K562 (cell line): ENCODE data around the gene ZNF143. TPM values are rescaled to one million over a fixed set of nuclear protein-coding genes. Genes with fewer than 3 reads are reported as not detected.

Source experiments
- ADNP ChIP-seq: fragments of 200-800 bp; sonication (Bioruptor generic); IDR thresholded peaks from 2 replicates; pipeline ENCODE4 v1.6.1; 2016; ENCODE audit warnings: missing genetic modification characterization, missing compliant biosample characterization
- BRD4 ChIP-seq: fragments of 200-600 bp; sonication (generic); IDR thresholded peaks from 2 replicates; pipeline ENCODE4 v1.6.1; 2017; ENCODE audit warnings: inconsistent platforms
- CHCHD3 ChIP-seq: fragments of 250-450 bp; sonication (Bioruptor Pico); IDR thresholded peaks from 2 replicates; pipeline ENCODE4 v2.1.2; 2022; ENCODE audit warnings: mild to moderate bottlenecking
- CREB1 ChIP-seq, 2 experiments: sonication (generic) in 1 of 2; formaldehyde crosslinking in 1 of 2; IDR thresholded peaks; 2 replicates each; pipeline versions ENCODE4 v1.6.1 to v1.8.0; 2012 to 2022; ENCODE audit warnings: inconsistent platforms in 1 of 2, mild to moderate bottlenecking in 1 of 2, missing genetic modification reagents in 1 of 2, moderate library complexity in 1 of 2
- ERF ChIP-seq: fragments of 450-650 bp; formaldehyde crosslinking; IDR thresholded peaks from 2 replicates; pipeline ENCODE4 v1.4.0; 2020; ENCODE audit warnings: mild to moderate bottlenecking, mixed read lengths
- FOXJ2 ChIP-seq: fragments of 200-800 bp; sonication (Bioruptor generic); IDR thresholded peaks from 2 replicates; pipeline ENCODE4 v1.6.1; 2016; ENCODE audit warnings: missing genetic modification characterization, missing compliant biosample characterization
- IFI16 ChIP-seq: fragments of 250-450 bp; sonication (Bioruptor Pico); IDR thresholded peaks from 2 replicates; pipeline ENCODE4 v2.1.2; 2022; ENCODE audit warnings: mild to moderate bottlenecking, inconsistent platforms
- KLF6 ChIP-seq: fragments of 250-450 bp; sonication (Bioruptor Pico); IDR thresholded peaks from 2 replicates; pipeline ENCODE4 v1.4.0; 2020; ENCODE audit warnings: mild to moderate bottlenecking, moderate library complexity, borderline replicate concordance
- LEF1 ChIP-seq: fragments of 450-650 bp; IDR thresholded peaks from 2 replicates; pipeline ENCODE4 v1.6.1; 2016; ENCODE audit warnings: mild to moderate bottlenecking
- MYBL2 ChIP-seq, 2 experiments: fragments of 450-650 bp in 1 of 2; sonication (generic) in 1 of 2; formaldehyde crosslinking in 1 of 2; IDR thresholded peaks; 2 replicates each; pipeline versions ENCODE4 v1.6.1 to v1.8.1; 2017 to 2022; ENCODE audit warnings: borderline replicate concordance in 1 of 2, inconsistent platforms in 1 of 2, low read depth in 1 of 2, mild to moderate bottlenecking in 1 of 2, missing genetic modification reagents in 1 of 2, moderate library complexity in 1 of 2
- NELFE ChIP-seq: IDR thresholded peaks from 2 replicates; pipeline ENCODE4 v1.6.1; 2011; ENCODE audit warnings: mild to moderate bottlenecking; ENCODE audit not compliant: insufficient read depth, insufficient read length
- PCBP1 ChIP-seq: fragments of 200-400 bp; formaldehyde crosslinking; IDR thresholded peaks from 2 replicates; pipeline ENCODE4 v1.6.1; 2018; ENCODE audit warnings: mild to moderate bottlenecking, low read depth, low read length; ENCODE audit not compliant: poor library complexity, severe bottlenecking
- POLR2H ChIP-seq: IDR thresholded peaks from 2 replicates; pipeline ENCODE4 v1.6.1; 2016; ENCODE audit warnings: missing genetic modification characterization, low read depth, mild to moderate bottlenecking, control low read depth, missing compliant biosample characterization, moderate library complexity
- RB1 ChIP-seq: fragments of 450-650 bp; IDR thresholded peaks from 2 replicates; pipeline ENCODE4 v1.6.1; 2017; ENCODE audit warnings: low read depth, mild to moderate bottlenecking
- RBM34 ChIP-seq: fragments of 200-400 bp; formaldehyde crosslinking; IDR thresholded peaks from 2 replicates; pipeline ENCODE4 v1.6.1; 2018; ENCODE audit warnings: low read length, borderline replicate concordance; ENCODE audit not compliant: insufficient read depth
- RCOR1 ChIP-seq, 2 experiments: IDR thresholded peaks; 2 replicates each; pipeline ENCODE4 v1.6.1; 2012; ENCODE audit warnings: low read depth in 2 of 2, low read length in 2 of 2, borderline replicate concordance in 1 of 2, improper control_type of control experiment in 1 of 2
- RFX5 ChIP-seq: IDR thresholded peaks from 2 replicates; pipeline ENCODE4 v1.6.1; 2011; ENCODE audit warnings: low read depth, mild to moderate bottlenecking, improper control_type of control experiment, low read length
- SIN3B ChIP-seq: fragments of 450-650 bp; IDR thresholded peaks from 2 replicates; pipeline ENCODE4 v1.6.1; 2017; ENCODE audit warnings: low read depth, mild to moderate bottlenecking, moderate library complexity
- SIX5 ChIP-seq, 2 experiments: IDR thresholded peaks; 2 replicates each; pipeline ENCODE4 v1.6.1; 2011; ENCODE audit warnings: low read length in 2 of 2, borderline replicate concordance in 1 of 2, low read depth in 1 of 2, mild to moderate bottlenecking in 1 of 2, moderate library complexity in 1 of 2; ENCODE audit not compliant: insufficient read depth in 1 of 2
- SLC30A9 ChIP-seq: fragments of 250-450 bp; sonication (Bioruptor Pico); IDR thresholded peaks from 2 replicates; pipeline ENCODE4 v1.8.0; 2022; ENCODE audit warnings: mild to moderate bottlenecking, moderate library complexity
- ZBTB1 ChIP-seq: sonication (generic); formaldehyde crosslinking; IDR thresholded peaks from 2 replicates; pipeline ENCODE4 v1.8.1; 2023; ENCODE audit warnings: missing genetic modification reagents, low read depth, mild to moderate bottlenecking, borderline replicate concordance
- ZNF184 ChIP-seq: sonication (generic); formaldehyde crosslinking; IDR thresholded peaks from 2 replicates; pipeline ENCODE4 v1.5.0; 2020; ENCODE audit warnings: missing genetic modification reagents
- ZNF354B ChIP-seq: fragments of 250-450 bp; sonication (Bioruptor Pico); IDR thresholded peaks from 2 replicates; pipeline ENCODE4 v1.4.0; 2020
- ZNF75A ChIP-seq: fragments of 450-650 bp; formaldehyde crosslinking; IDR thresholded peaks from 2 replicates; pipeline ENCODE4 v1.4.0; 2020; ENCODE audit warnings: mild to moderate bottlenecking
- polyA plus RNA-seq, 8 experiments: library from polyadenylated mRNA; depleted of rRNA in 4 of 8; stranded (reverse) in 5 of 8; unstranded in 3 of 8; fragments of >200 nt; fragmentation: Nextera tagmentation in 2 of 8; fragmentation: Illumina TruSeq in 1 of 8; extraction: Ambion mirVana in 2 of 8; extraction: Trizol in 1 of 8; gene quantifications; 2 replicates each; pipeline versions ENCODE4 v1.2.1 to v1.2.3, GENCODE V29; 2011 to 2014; ENCODE audit warnings: inconsistent platforms in 1 of 8, missing spikeins in 1 of 8
- total RNA-seq, 7 experiments: library from RNA; depleted of rRNA in 6 of 7; stranded (reverse); fragments of >200 nt in 6 of 7; fragmentation: Illumina TruSeq in 2 of 7; extraction: Trizol in 2 of 7; gene quantifications; 2 replicates each; pipeline versions ENCODE4 v1.2.1 to v1.2.3, GENCODE V29; 2011 to 2021; ENCODE audit warnings: low replicate concordance in 1 of 7
- TF ChIP-seq, protein P1 (sequence below): fragments of 250-450 bp; sonication (Bioruptor Pico); IDR thresholded peaks from 2 replicates; pipeline ENCODE4 v1.8.0; 2021; ENCODE audit warnings: moderate library complexity, mild to moderate bottlenecking, inconsistent platforms
- TF ChIP-seq, protein P2 (sequence below), 2 experiments: fragments of 250-450 bp in 1 of 2; fragments of 450-650 bp in 1 of 2; sonication (Bioruptor Pico) in 1 of 2; IDR thresholded peaks; 2 replicates each; pipeline versions ENCODE4 v1.6.1 to v1.8.0; 2016 to 2021; ENCODE audit warnings: mild to moderate bottlenecking in 2 of 2, moderate library complexity in 2 of 2, missing compliant biosample characterization in 1 of 2, missing genetic modification characterization in 1 of 2

Gene ZNF143
- total and polyA plus RNA-seq, 9 of the 15 experiments (the other 6 are each of a cell fraction or from before 2014, with no cell fraction given): 18.4 to 58.5 (median 27.1) TPM

GRCh38 chr11:9460322-9461062, at the start of gene ZNF143 (continued):
- TF ChIP-seq, protein P1, sequence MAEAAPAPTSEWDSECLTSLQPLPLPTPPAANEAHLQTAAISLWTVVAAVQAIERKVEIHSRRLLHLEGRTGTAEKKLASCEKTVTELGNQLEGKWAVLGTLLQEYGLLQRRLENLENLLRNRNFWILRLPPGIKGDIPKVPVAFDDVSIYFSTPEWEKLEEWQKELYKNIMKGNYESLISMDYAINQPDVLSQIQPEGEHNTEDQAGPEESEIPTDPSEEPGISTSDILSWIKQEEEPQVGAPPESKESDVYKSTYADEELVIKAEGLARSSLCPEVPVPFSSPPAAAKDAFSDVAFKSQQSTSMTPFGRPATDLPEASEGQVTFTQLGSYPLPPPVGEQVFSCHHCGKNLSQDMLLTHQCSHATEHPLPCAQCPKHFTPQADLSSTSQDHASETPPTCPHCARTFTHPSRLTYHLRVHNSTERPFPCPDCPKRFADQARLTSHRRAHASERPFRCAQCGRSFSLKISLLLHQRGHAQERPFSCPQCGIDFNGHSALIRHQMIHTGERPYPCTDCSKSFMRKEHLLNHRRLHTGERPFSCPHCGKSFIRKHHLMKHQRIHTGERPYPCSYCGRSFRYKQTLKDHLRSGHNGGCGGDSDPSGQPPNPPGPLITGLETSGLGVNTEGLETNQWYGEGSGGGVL (CRISPR knock-in tag): no peak
- TF ChIP-seq ZNF75A (no peak), POLR2H (tag) (0 out of 2 replicates have a peak, but pooled peaks have one; percentile 63), PCBP1 (no peak), LEF1 (peak; percentile 57), KLF6 (CRISPR knock-in tag) (peak; percentile 87; the same call in 1 of the 2 replicates), RCOR1 (IDR thresholded peaks at IDR 0.05; ENCODE audit: borderline replicate concordance in 1 of 2, low read depth in 2 of 2, low read length in 2 of 2) (peak in 1 of 2 experiments; percentile 22; a peak in 1 of 4 replicates), ZNF184 (no peak), FOXJ2 (tag) (peak; percentile 45; the same call in 1 of the 2 replicates), CHCHD3 (peak; percentile 37; the same call in 1 of the 2 replicates), CREB1 (IDR thresholded peaks at IDR 0.05) (peak; percentile 96), CREB1 (CRISPR knock-in tag; IDR thresholded peaks at IDR 0.05) (peak; percentile 95), NELFE (no peak), ZNF354B (CRISPR knock-in tag) (no peak), MYBL2 (IDR thresholded peaks at IDR 0.05; ENCODE audit: low read depth) (no peak; the same call in 1 of the 2 replicates), MYBL2 (CRISPR knock-in tag; IDR thresholded peaks at IDR 0.05; ENCODE audit: borderline replicate concordance) (no peak), BRD4 (peak; percentile 80), IFI16 (CRISPR knock-in tag) (no peak), RBM34 (no peak), SLC30A9 (CRISPR knock-in tag) (no peak), SIN3B (no peak), RFX5 (no peak; the same call in 1 of the 2 replicates), RB1 (peak; percentile 91), ADNP (tag) (no peak), SIX5 (IDR thresholded peaks at IDR 0.05; ENCODE audit: borderline replicate concordance in 1 of 2, insufficient read depth in 1 of 2, low read depth in 1 of 2, low read length in 2 of 2) (peak; percentile 43 to 55; a peak in 2 of 4 replicates), ZBTB1 (CRISPR knock-in tag) (no peak), ERF (no peak)
- TF ChIP-seq, protein P2, sequence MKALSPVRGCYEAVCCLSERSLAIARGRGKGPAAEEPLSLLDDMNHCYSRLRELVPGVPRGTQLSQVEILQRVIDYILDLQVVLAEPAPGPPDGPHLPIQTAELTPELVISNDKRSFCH (CRISPR knock-in tag; IDR thresholded peaks at IDR 0.05): no peak
- TF ChIP-seq, protein P2 (tag; IDR thresholded peaks at IDR 0.05): peak; percentile 91
